VCaP (cell line): ENCODE measurements around the gene PRSS23.

Experiments
- H3K27ac ChIP-seq: fragments of 450-650 bp; 2 replicates; pipeline ENCODE4 v1.5.1; 2017
- CTCF ChIP-seq: fragments of 450-650 bp; conservative IDR thresholded peaks from 2 replicates; pipeline ENCODE4 v1.5.1; 2017; ENCODE audit warnings: mild to moderate bottlenecking, moderate library complexity

The PRSS23 gene

GRCh38 chr11:86804951-86805350 is 4.6 kb downstream of the PRSS23 start:
- H3K27ac ChIP-seq, result no peak overlapping the region
- no peak for TF ChIP-seq CTCF

GRCh38 chr11:86805873-86806310 is 5.5 kb downstream of the PRSS23 start:
- no peak overlapping the region for H3K27ac ChIP-seq
- TF ChIP-seq CTCF, result no peak

- H3K27ac ChIP-seq, result no peak overlapping the region
- no peak for TF ChIP-seq CTCF
Measured at GRCh38 chr11:86806903-86807302, 6.6 kb downstream of the PRSS23 start.

- no peak for TF ChIP-seq CTCF
- H3K27ac ChIP-seq, result no peak overlapping the region
Measured at GRCh38 chr11:86807360-86807759, 7.0 kb downstream of the PRSS23 start.

- H3K27ac ChIP-seq, result no peak overlapping the region
- no peak for TF ChIP-seq CTCF
Measured at GRCh38 chr11:86809561-86809960, 9.2 kb downstream of the PRSS23 start.

GRCh38 chr11:86810288-86810687 is 9.9 kb downstream of the PRSS23 start:
- H3K27ac ChIP-seq, result no peak overlapping the region
- no peak for TF ChIP-seq CTCF

- TF ChIP-seq CTCF, result no peak
- H3K27ac ChIP-seq, result no peak overlapping the region
Measured at GRCh38 chr11:86811637-86812321, 11.4 kb downstream of the PRSS23 start.
